Ovary (tissue), 9 donors: Measurements from ENCODE around the gene CHN2. TPM values are rescaled to one million over a fixed set of nuclear protein-coding genes. Genes with fewer than 3 reads are reported as not detected.

Source experiments
- DNase-seq, 5 donors: peaks; one replicate each; pipeline ENCODE4 v3.0.0-alpha.2; 2019 to 2020
- H3K27ac ChIP-seq, 2 donors: fragments of 200-600 bp; one replicate each; pipeline versions ENCODE4 v1.5.1 to v1.8.0; 2019 to 2022
- H3K27me3 ChIP-seq: fragments of 200-600 bp; one replicate; pipeline ENCODE4 v1.8.0; 2022
- H3K36me3 ChIP-seq: fragments of 200-600 bp; sonication (generic); one replicate; pipeline ENCODE4 v1.5.1; 2019
- H3K4me1 ChIP-seq: one replicate; pipeline ENCODE4 v1.8.1; 2013; ENCODE audit warnings: mild to moderate bottlenecking, moderate library complexity; ENCODE audit not compliant: insufficient read depth
- H3K4me3 ChIP-seq: fragments of 200-600 bp; sonication (generic); one replicate; pipeline ENCODE4 v1.5.1; 2017
- H3K9me3 ChIP-seq, 2 donors: fragments of 200-600 bp in 1 of 2; sonication (generic) in 1 of 2; one replicate each; pipeline versions ENCODE4 v1.5.1 to v1.8.1; 2013 to 2019; ENCODE audit warnings: mild to moderate bottlenecking in 1 of 2, moderate library complexity in 1 of 2
- EP300 ChIP-seq: sonication (generic); formaldehyde crosslinking; IDR thresholded peaks from one replicate; pipeline ENCODE4 v1.6.1; 2017; ENCODE audit warnings: antibody characterized with exemption
- POLR2A ChIP-seq: fragments of 450-650 bp; IDR thresholded peaks from one replicate; pipeline ENCODE4 v1.6.1; 2017; ENCODE audit warnings: antibody characterized with exemption, mild to moderate bottlenecking, moderate library complexity
- WGBS, 3 donors: extraction: QIAGEN DNeasy Blood & Tissue Kit in 1 of 3; methylation state at CpG; one replicate each; pipeline versions ENCODE4 v1.1.5 to v1.1.7; 2013 to 2017; 5-methylcytosine and 5-hydroxymethylcytosine counted together
- intact Hi-C, 4 donors: fragments of 100-400 bp; cut with DNase I; formaldehyde crosslinking; loops; one replicate each; pipeline versions ENCODE4 v1.11.0 to v1.15.1; 2022 to 2023
- polyA plus RNA-seq, 2 donors: library from polyadenylated mRNA; stranded (reverse); fragments of 200-250 nt in 1 of 2; fragments of 350-450 nt in 1 of 2; fragmentation: Illumina TruSeq in 1 of 2; extraction: RNeasy Lipid Tissue Mini Kit (QIAGEN cat#74804) in 1 of 2; gene quantifications; one replicate each; pipeline ENCODE4 v1.2.3, GENCODE V29; 2013 to 2014
- total RNA-seq, 7 donors: library from RNA; depleted of rRNA in 2 of 7; stranded (reverse); fragments of >200 nt in 2 of 7; fragmentation: NEBNext Ultra II Directional in 3 of 7; extraction: Animal tissue kit (Norgen Biotek cat#: 25700) in 3 of 7; gene quantifications; one replicate each; pipeline versions ENCODE4 v1.1.0 to v1.2.4, GENCODE V29; 2016 to 2023
- TF ChIP-seq, protein P1 (sequence below), 3 donors: fragments of 450-650 bp in 2 of 3; fragments of 200-600 bp in 1 of 3; IDR thresholded peaks; one replicate each; pipeline versions ENCODE4 v1.5.1 to v1.8.0; 2016 to 2022; ENCODE audit warnings: antibody characterized with exemption in 3 of 3, mild to moderate bottlenecking in 1 of 3
- donor health status: DM: no; HTN: no; CAD: no; lungs with moderate emphysema.
- donor health status: DM: no; HTN: no; CAD: no.
- donor health status: Bipolar disorder and iron deficiency.
- donor health status: DM: yes; HTN: yes; CAD: no.
- donor health status: DM: no; HTN: no; CAD: no.
- donor health status: DM: yes; HTN: yes; CAD: no.

The CHN2 gene
- total and polyA plus RNA-seq, 9 donors: 17.9 to 32.6 (median 22.3) TPM

DNA sequence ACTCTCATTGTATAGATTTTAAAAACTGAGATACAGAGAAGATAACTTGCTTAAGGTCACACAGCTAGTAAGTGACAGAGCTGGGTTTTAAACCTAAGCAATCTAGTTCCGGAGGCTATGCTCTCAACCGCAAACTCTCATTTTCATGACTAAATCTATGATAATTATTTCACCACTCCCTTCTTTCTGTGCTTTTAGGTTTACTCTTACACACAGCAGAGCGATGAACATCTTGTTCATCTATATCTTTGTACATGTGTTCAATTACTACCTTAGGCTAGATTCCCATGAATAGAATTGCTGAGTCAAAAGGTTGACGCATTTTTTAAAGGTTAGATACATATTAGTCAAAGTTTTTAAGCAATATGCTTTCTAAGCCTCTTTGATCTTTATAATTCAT is 154.8 kb downstream of the CHN2 start:
- 47 to 60% (median 58%) methylated on average over 4 of the region's 4 CpGs for WGBS, 3 donors
- Histone ChIP-seq H3K9me3 (no peaks in the 10 kb centered on the region), H3K27ac (no peak overlapping the region), H3K36me3 (no peaks in the 10 kb centered on the region), H3K4me1 (peaks cover 4% of the 10 kb centered on the region), H3K4me3 (no peak overlapping the region), H3K27me3 (no peaks in the 10 kb centered on the region)
- no peak for DNase-seq
- TF ChIP-seq, protein P1, sequence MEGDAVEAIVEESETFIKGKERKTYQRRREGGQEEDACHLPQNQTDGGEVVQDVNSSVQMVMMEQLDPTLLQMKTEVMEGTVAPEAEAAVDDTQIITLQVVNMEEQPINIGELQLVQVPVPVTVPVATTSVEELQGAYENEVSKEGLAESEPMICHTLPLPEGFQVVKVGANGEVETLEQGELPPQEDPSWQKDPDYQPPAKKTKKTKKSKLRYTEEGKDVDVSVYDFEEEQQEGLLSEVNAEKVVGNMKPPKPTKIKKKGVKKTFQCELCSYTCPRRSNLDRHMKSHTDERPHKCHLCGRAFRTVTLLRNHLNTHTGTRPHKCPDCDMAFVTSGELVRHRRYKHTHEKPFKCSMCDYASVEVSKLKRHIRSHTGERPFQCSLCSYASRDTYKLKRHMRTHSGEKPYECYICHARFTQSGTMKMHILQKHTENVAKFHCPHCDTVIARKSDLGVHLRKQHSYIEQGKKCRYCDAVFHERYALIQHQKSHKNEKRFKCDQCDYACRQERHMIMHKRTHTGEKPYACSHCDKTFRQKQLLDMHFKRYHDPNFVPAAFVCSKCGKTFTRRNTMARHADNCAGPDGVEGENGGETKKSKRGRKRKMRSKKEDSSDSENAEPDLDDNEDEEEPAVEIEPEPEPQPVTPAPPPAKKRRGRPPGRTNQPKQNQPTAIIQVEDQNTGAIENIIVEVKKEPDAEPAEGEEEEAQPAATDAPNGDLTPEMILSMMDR (IDR thresholded peaks at IDR 0.05): no peak
- no peak for TF ChIP-seq EP300
- no peak for TF ChIP-seq POLR2A
- intact Hi-C loops: loop anchor here in 1 of 4 donors (10.0 kb wide), 1 partner anchor 155 kb away; the partner anchor contains the start of gene CHN2

DNA sequence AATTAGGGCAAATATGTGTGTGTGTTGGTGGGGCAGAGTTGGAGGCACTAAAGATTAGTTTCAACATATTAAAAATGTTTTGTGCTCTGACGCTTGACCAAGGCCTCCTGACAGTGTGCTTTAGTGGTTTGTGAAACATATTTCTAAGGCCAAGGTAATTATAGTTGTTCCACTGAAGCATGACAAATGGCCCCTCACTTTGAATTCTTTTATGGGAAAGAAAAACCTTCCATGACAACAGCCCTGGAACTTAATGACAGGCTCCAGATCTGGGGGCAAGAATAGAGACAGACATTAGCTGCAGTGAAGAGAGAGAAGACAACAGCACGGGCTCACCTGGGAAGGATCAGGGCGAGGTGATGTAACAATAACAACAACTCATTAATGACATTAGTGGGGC is 155.8 kb downstream of the CHN2 start:
- no peaks in the 10 kb centered on the region for H3K27me3 ChIP-seq
- no peak overlapping the region for H3K27ac ChIP-seq
- no peak overlapping the region for H3K4me3 ChIP-seq
- no peaks in the 10 kb centered on the region for H3K36me3 ChIP-seq
- no peak for DNase-seq
- TF ChIP-seq, protein P1 (IDR thresholded peaks at IDR 0.05): no peak
- TF ChIP-seq EP300 (no peak), POLR2A (no peak)
- WGBS, 3 donors: 71 to 73% (median 73%) methylated on average over 3 of the region's 3 CpGs
- intact Hi-C loops: no loop called here
- no peaks in the 10 kb centered on the region for H3K9me3 ChIP-seq
- peaks cover 4% of the 10 kb centered on the region for H3K4me1 ChIP-seq

DNA sequence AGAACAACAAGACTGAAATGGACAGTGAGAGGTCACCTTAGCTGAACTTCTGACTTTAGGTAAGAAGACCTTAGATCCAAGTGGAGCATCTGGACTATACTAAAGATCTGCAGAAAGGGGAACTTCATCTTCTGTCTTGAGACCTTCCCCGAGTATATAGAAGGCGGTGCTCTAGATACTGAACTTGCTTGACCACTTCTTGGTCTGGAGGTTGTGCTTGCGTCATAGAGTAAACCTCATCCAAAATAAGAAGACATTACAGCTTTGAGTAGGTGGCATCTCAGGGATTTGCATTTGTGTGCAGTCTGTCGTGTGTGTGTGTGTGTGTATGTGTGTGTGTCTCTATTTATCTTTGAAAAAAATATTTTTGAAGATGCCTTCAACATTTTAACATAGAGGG is 157.5 kb downstream of the CHN2 start:
- DNase-seq: no peak
- no peak for TF ChIP-seq EP300
- TF ChIP-seq POLR2A: no peak
- TF ChIP-seq, protein P1 (IDR thresholded peaks at IDR 0.05): no peak
- Histone ChIP-seq H3K9me3 (no peaks in the 10 kb centered on the region), H3K27ac (no peak overlapping the region), H3K27me3 (no peaks in the 10 kb centered on the region), H3K36me3 (no peaks in the 10 kb centered on the region), H3K4me3 (no peak overlapping the region), H3K4me1 (peaks cover 4% of the 10 kb centered on the region)
- WGBS, 3 donors: 78 to 91% (median 82%) methylated on average over 4 of the region's 4 CpGs
- intact Hi-C loops: no loop called here

DNA sequence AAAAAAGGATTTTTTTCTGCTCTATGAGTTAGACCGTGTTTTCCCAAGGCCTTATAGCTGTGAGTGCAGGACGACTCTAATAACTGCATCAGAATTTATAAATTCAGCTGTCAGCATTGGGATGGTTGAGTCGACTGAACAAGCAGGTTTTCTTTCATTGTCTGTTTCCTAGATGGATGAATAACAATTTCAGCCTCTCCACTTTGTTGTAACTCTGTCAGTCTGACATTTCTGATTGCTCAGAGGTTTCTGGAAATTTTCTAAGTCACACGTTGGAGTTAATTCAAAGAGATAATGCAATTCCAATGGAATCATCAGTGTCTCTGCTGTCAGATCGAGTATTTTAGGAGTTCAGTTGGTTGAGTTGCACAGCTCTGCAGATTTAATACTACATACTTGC is 159.2 kb downstream of the CHN2 start:
- Histone ChIP-seq H3K9me3 (no peaks in the 10 kb centered on the region), H3K36me3 (no peaks in the 10 kb centered on the region), H3K27me3 (no peaks in the 10 kb centered on the region), H3K4me3 (no peak overlapping the region), H3K4me1 (peaks cover 4% of the 10 kb centered on the region), H3K27ac (no peak overlapping the region)
- intact Hi-C loops: no loop called here
- WGBS, 3 donors: 80 to 83% (median 82%) methylated on average over 5 of the region's 5 CpGs
- TF ChIP-seq POLR2A (no peak), EP300 (no peak)
- TF ChIP-seq, protein P1 (IDR thresholded peaks at IDR 0.05): no peak
- no peak for DNase-seq
